GM06990 (cell line): ENCODE data around the gene BICDL1.

Source experiments
- DNase-seq: peaks from one replicate; pipeline ENCODE4 v3.0.0-alpha.2; 2011; ENCODE audit not compliant: insufficient read length; ENCODE audit errors: extremely low read depth
- H3K27me3 ChIP-seq: replicated peaks from 2 replicates; pipeline ENCODE4 v1.6.0; 2011; ENCODE audit warnings: low read length; ENCODE audit not compliant: control insufficient read depth, insufficient read depth
- H3K36me3 ChIP-seq: 2 replicates; pipeline ENCODE4 v1.5.1; 2011; ENCODE audit warnings: low read length; ENCODE audit not compliant: control insufficient read depth, insufficient read depth
- H3K4me3 ChIP-seq: replicated peaks from 2 replicates; pipeline ENCODE4 v1.5.1; 2011; ENCODE audit warnings: low read depth, mild to moderate bottlenecking, control low read depth, low read length
- TF ChIP-seq, protein P1 (sequence below): IDR thresholded peaks from 2 replicates; pipeline ENCODE4 v1.5.1; 2011; ENCODE audit warnings: low read length, control low read depth, mild to moderate bottlenecking, inconsistent platforms; ENCODE audit not compliant: insufficient read depth, poor library complexity, severe bottlenecking

The BICDL1 gene

DNA sequence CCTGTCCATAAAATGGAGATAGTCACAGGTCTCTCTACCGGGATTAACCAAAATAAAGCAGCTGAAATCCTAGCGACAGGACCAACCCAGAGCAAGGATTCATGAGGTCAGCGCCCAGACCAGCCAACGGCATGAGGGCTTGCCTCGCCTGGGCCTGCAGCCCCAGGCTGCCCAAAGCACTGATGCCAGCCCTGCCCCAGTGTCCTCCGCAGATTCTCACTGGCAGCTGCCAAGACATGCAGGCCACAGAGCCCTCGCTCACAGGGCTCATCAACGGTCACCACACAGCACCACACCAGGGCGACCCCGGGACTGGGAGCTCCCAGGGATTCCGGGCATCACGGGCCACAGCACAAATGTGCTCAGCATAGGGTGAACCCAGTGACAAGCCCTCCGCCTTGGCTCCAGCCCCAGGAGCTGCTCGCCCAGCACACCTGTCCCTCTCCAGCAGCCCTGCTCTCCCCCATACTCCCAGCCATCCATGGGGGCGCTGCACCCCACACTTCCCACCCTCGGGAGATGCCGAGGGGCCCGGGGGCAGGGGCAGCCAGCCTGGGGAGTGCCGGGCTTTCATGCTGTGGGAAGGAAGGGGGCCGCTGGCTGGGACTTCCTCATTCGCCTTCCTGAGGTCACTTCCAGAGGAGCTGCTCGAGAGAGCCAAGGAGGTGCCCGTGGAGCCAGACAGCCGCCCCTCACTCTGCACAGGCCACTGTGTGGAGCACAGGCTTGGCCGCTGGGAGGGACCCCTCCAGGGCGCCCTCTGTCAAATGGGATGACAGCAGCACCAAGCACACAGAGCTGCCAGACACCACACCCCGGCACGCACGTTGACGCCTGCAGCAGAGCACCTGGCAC is 113.4 kb downstream of the BICDL1 start:
- DNase-seq: no peak
- Histone ChIP-seq H3K4me3 (no peak overlapping the region), H3K36me3 (peaks cover 47% of the 10 kb centered on the region), H3K27me3 (no peaks in the 10 kb centered on the region)
- TF ChIP-seq, protein P1, sequence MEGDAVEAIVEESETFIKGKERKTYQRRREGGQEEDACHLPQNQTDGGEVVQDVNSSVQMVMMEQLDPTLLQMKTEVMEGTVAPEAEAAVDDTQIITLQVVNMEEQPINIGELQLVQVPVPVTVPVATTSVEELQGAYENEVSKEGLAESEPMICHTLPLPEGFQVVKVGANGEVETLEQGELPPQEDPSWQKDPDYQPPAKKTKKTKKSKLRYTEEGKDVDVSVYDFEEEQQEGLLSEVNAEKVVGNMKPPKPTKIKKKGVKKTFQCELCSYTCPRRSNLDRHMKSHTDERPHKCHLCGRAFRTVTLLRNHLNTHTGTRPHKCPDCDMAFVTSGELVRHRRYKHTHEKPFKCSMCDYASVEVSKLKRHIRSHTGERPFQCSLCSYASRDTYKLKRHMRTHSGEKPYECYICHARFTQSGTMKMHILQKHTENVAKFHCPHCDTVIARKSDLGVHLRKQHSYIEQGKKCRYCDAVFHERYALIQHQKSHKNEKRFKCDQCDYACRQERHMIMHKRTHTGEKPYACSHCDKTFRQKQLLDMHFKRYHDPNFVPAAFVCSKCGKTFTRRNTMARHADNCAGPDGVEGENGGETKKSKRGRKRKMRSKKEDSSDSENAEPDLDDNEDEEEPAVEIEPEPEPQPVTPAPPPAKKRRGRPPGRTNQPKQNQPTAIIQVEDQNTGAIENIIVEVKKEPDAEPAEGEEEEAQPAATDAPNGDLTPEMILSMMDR: no peak

DNA sequence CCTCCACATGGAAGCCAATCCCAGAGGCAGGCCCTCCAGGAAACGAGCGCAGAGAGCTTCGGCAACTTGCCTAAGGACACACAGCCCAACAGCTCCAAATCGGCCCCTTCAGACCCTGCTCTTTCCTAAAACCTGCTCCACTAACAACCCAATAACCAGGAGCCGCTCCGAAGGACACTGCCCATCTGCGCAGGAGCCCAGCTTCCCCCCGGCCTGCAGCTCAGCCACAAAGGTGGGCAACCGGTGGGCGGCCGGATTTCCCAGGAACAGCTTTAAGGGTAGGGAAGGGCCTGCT is 114.0 kb downstream of the BICDL1 start:
- Histone ChIP-seq H3K4me3 (no peak overlapping the region), H3K27me3 (no peaks in the 10 kb centered on the region), H3K36me3 (peaks cover 49% of the 10 kb centered on the region)
- DNase-seq: no peak
- TF ChIP-seq, protein P1: no peak

DNA sequence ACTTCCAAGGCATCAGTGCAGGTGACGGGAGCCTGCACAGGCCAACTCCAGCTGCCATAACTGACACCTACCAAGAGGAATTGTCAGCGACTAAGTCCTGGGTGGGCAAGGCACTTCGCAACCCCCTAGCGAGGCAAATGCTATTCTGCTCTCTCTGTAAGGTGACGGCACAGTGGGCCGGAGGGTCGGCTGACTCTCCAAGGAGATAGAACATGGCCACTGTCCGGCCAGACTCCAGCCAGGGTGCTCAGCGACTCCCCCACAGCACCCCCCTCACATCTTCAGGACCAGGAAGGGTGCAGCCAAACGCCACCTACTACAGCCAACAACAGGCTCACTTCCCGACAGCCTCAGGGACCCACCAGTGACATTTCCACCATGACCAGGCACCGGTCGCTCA is 114.3 kb downstream of the BICDL1 start:
- Histone ChIP-seq H3K4me3 (no peak overlapping the region), H3K27me3 (no peaks in the 10 kb centered on the region), H3K36me3 (peaks cover 47% of the 10 kb centered on the region)
- DNase-seq: no peak
- TF ChIP-seq, protein P1: no peak

DNA sequence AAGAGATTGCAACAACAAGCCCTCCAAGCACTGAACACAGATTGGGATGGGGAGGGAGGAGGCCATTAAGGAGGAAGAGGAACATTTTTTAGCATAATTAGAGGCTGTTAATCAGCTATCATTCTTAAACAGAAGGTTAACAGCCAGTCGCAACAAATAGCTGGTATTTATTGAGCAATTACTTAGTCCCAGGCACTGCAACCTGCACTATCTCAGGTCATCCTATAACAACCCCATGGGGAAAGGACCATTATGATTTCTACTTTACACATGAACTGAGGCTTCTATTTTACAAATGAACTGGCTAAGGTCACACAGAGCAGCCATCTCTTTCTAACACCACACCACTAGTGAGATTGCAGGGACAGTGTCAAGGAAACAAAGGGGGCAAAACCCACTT is 117.1 kb downstream of the BICDL1 start:
- Histone ChIP-seq H3K4me3 (no peak overlapping the region), H3K36me3 (peaks cover 30% of the 10 kb centered on the region), H3K27me3 (no peaks in the 10 kb centered on the region)
- no peak for DNase-seq
- TF ChIP-seq, protein P1: no peak

DNA sequence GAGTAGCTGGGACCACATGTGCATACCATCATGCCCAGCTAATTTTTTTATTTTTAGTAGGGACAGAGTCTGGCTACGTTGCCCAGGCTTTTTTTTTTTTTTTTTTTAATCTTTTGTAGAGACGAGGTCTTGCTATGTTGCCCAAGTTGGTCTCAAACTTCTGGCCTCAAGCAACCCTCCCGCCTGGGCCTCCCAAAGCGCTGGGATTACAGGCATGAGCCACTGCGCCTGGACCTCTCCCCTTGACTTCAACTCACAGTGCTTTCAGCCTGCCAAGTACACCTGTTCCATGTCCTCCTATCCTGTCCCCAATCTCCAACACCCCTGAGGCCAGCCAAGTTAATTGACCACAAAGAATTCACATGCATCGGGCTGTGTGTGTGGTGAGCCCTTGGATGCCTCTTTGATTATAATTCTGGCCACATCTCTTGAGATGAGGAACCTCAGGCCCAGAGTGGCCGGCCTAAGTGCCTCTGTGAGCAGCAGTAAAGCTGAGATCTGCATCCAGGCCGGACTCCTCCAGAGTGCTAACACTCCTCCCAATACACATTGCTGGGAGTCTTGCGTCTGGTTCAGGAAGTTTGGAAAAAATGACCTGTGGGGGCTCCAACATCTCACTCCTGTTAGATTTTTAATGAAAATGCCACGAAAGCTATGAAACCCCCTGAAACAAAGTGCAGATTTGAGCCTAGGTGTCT is 120.7 kb downstream of the BICDL1 start:
- Histone ChIP-seq H3K27me3 (no peaks in the 10 kb centered on the region), H3K4me3 (no peak overlapping the region; the same call in 1 of the 2 replicates), H3K36me3 (peaks cover 18% of the 10 kb centered on the region)
- DNase-seq: no peak
- TF ChIP-seq, protein P1: no peak
